NT2/D1 (cell line): ENCODE results near the gene SALL3.

Source experiments
- YY1 ChIP-seq: IDR thresholded peaks from 2 replicates; pipeline ENCODE4 v1.6.1; 2011; ENCODE audit not compliant: insufficient read length, insufficient read depth
- ZNF274 ChIP-seq: IDR thresholded peaks from 2 replicates; pipeline ENCODE4 v1.6.1; 2011; ENCODE audit warnings: mild to moderate bottlenecking, low read depth, low read length

GRCh38 chr18:79011300-79011870, 31.8 kb downstream of the SALL3 start:
- TF ChIP-seq ZNF274 (no peak), YY1 (no peak)
